Measurements from ENCODE around the gene PTP4A2. TPM values are rescaled to one million over a fixed set of nuclear protein-coding genes. Genes with fewer than 3 reads are reported as not detected.

Gene PTP4A2
- total and polyA plus RNA-seq, 2 of the 8 experiments (the other 6 are each of a cell fraction or from before 2014, with no cell fraction given): 87.4 to 214 TPM

GRCh38 chr1:31871703-31872102, 66.5 kb downstream of the PTP4A2 start:
- Histone ChIP-seq H3K79me1 (ENCODE audit: low read depth, low read length) (no peaks in the 10 kb centered on the region), H2AFZ (ENCODE audit: low read length) (no peak overlapping the region), H4K20me1 (replicated peaks in 1 of 2; ENCODE audit: control insufficient read depth in 1 of 2, insufficient read depth in 2 of 2, low read length in 2 of 2) (no peaks in the 10 kb centered on the region), H3K18ac (ENCODE audit: extremely low read depth, low read length) (no peak overlapping the region; the same call in 1 of the 2 replicates), H4K91ac (replicated peaks; ENCODE audit: insufficient read length, low read length) (no peak overlapping the region), H3K9me3 (ENCODE audit: insufficient read depth in 2 of 2, low read depth in 1 of 2, low read length in 1 of 2) (no peaks in the 10 kb centered on the region), H3K4me3 (ENCODE audit: extremely low read depth in 1 of 4, insufficient read depth in 2 of 4, low read depth in 3 of 4, low read length in 4 of 4) (no peak overlapping the region), H3K9ac (replicated peaks in 1 of 4; ENCODE audit: extremely low read depth in 1 of 4, low read depth in 3 of 4, low read length in 3 of 4) (no peak overlapping the region), H3K36me3 (ENCODE audit: control insufficient read depth in 2 of 4, insufficient read depth in 4 of 4, low read length in 3 of 4) (no peaks in the 10 kb centered on the region), H2BK120ac (replicated peaks; ENCODE audit: low read depth, low read length) (no peak overlapping the region), H3K14ac (ENCODE audit: insufficient read length) (no peak overlapping the region), H2BK12ac (ENCODE audit: low read depth, low read length) (no peak overlapping the region), H2BK15ac (ENCODE audit: low read length) (no peak overlapping the region), H3K4ac (replicated peaks; ENCODE audit: insufficient read length, low read depth, low read length) (no peak overlapping the region), H3K56ac (replicated peaks; ENCODE audit: insufficient read length, low read depth, low read length) (no peak overlapping the region), H2BK5ac (ENCODE audit: low read depth, low read length) (no peak overlapping the region), H3K4me2 (ENCODE audit: insufficient read depth in 1 of 2, low read depth in 2 of 2, low read length in 2 of 2) (no peak overlapping the region), H4K5ac (ENCODE audit: insufficient read length, low read depth, low read length) (no peak overlapping the region), H3K23ac (ENCODE audit: insufficient read length) (no peak overlapping the region), H4K8ac (ENCODE audit: extremely low read depth, insufficient read depth, low read length) (no peak overlapping the region), H3K23me2 (ENCODE audit: low read depth, low read length) (0 out of 2 replicates have a peak, but pooled peaks cover 3% of the 10 kb centered on the region), H3K27ac (ENCODE audit: low read depth, low read length) (no peak overlapping the region), H2AK5ac (ENCODE audit: low read depth, low read length) (no peak overlapping the region), H3K4me1 (replicated peaks in 1 of 4; ENCODE audit: control insufficient read depth in 3 of 4, insufficient read depth in 4 of 4, low read length in 3 of 4) (no peaks in the 10 kb centered on the region), H3K79me2 (ENCODE audit: control insufficient read depth in 1 of 2, insufficient read depth in 2 of 2, low read length in 2 of 2) (no peaks in the 10 kb centered on the region), H3K27me3 (replicated peaks in 1 of 4; ENCODE audit: control insufficient read depth in 3 of 4, extremely low read depth in 1 of 4, insufficient read depth in 3 of 4, low read length in 3 of 4) (no peaks in the 10 kb centered on the region), H2BK20ac (ENCODE audit: low read length) (no peak overlapping the region)
- WGBS, 2 experiments (ENCODE audit: extremely low coverage in 1 of 2, insufficient coverage in 1 of 2, insufficient read length in 1 of 2, insufficient replicate concordance in 2 of 2, low coverage in 1 of 2, low lambda C conversion rate in 2 of 2, missing lambda C conversion rate in 1 of 2): 85% methylated on average over 3 of the region's 3 CpGs; no CpG with 5 or more reads in 1 of the 2 experiments
- POLR2A ChIA-PET (ENCODE audit: partially characterized antibody): interaction anchor here (0.9 kb wide), 1 partner anchor 137 kb away, joined by 3 read pairs; no protein-coding TSS in a partner anchor
- DNase-seq (ENCODE audit: low read depth in 1 of 2, low spot score in 2 of 2) (no peak), FAIRE-seq (no peak)
- peak; percentile 53 for TF ChIP-seq TEAD4 (IDR thresholded peaks at IDR 0.05; ENCODE audit: low read depth, low read length)
- no peak for TF ChIP-seq POU5F1 (IDR thresholded peaks at IDR 0.05; ENCODE audit: low read depth, low read length)
- CTCF ChIA-PET (ENCODE audit: partially characterized antibody): interaction anchor here (0.8 to 2.2 kb wide), 5 partner anchors 15 to 199 kb away, joined by 3 to 9 read pairs (median 3); no protein-coding TSS in a partner anchor
